GM12891 (cell line): Measurements from ENCODE around the gene NIPAL4. TPM values are rescaled to one million over a fixed set of nuclear protein-coding genes. Genes with fewer than 3 reads are reported as not detected.
A peak's percentile ranks its signal among the peaks of the same experiment; 100 is the strongest.
"Not testable (repeated sequence)": the region's sequence is repeated elsewhere in the genome, so short reads cannot be mapped to it uniquely, and the experiment has no call there.

Experiments
- DNase-seq: peaks from one replicate; pipeline ENCODE4 v3.0.0; 2011; ENCODE audit warnings: low spot score; ENCODE audit not compliant: insufficient read length
- FAIRE-seq: peaks from 2 replicates; lab custom pipeline; 2011; peaks lifted over from hg19 to GRCh38; lab: Jason Lieb, UNC
- PAX5 ChIP-seq: IDR thresholded peaks from 2 replicates; pipeline ENCODE4 v1.6.1; 2011; ENCODE audit warnings: low read length, moderate library complexity, mild to moderate bottlenecking; ENCODE audit not compliant: insufficient read depth, severe bottlenecking
- POLR2A ChIP-seq: IDR thresholded peaks from 2 replicates; pipeline ENCODE4 v1.6.1; 2011; ENCODE audit warnings: low read depth, low read length, control low read depth
- POLR2AphosphoS5 ChIP-seq: IDR thresholded peaks from 2 replicates; pipeline ENCODE4 v1.6.1; 2011; ENCODE audit warnings: low read depth, low read length, control low read depth
- POU2F2 ChIP-seq: IDR thresholded peaks from 2 replicates; pipeline ENCODE4 v1.6.1; 2011; ENCODE audit warnings: low read depth, mild to moderate bottlenecking, control low read depth, low read length, moderate library complexity
- SPI1 ChIP-seq: IDR thresholded peaks from 2 replicates; pipeline ENCODE4 v1.6.1; 2011; ENCODE audit warnings: low read depth, low read length, control low read depth
- TAF1 ChIP-seq: IDR thresholded peaks from 2 replicates; pipeline ENCODE4 v1.6.1; 2011; ENCODE audit warnings: low read depth, low read length, control low read depth
- polyA plus RNA-seq: library from polyadenylated mRNA; unstranded; fragments of >200 nt; gene quantifications from one replicate; pipeline ENCODE4 v1.2.1, GENCODE V29; 2012; ENCODE audit warnings: low read depth, missing spikeins, inconsistent platforms; ENCODE audit not compliant: missing spikeins

The NIPAL4 gene
- polyA plus RNA-seq: 1.2 TPM

GRCh38 chr5:157459715-157460599, at the start of gene NIPAL4:
TSS of gene NIPAL4 (plus strand) at chr5:157460213. CDS start at chr5:157460321, 108 bp downstream.
- TF ChIP-seq POLR2A (no peak), PAX5 (no peak), TAF1 (no peak), POLR2AphosphoS5 (no peak), POU2F2 (no peak), SPI1 (no peak)
- DNase-seq: peak; percentile 41
- FAIRE-seq: peak; percentile 5

- FAIRE-seq (no peak), DNase-seq (no peak)
- TF ChIP-seq TAF1 (no peak), SPI1 (no peak), PAX5 (no peak), POU2F2 (no peak), POLR2AphosphoS5 (no peak), POLR2A (no peak)
Measured at GRCh38 chr5:157415838-157416237, 44.2 kb upstream of the NIPAL4 start.

GRCh38 chr5:157419521-157419920, 40.5 kb upstream of the NIPAL4 start:
- not testable (repeated sequence) for DNase-seq, FAIRE-seq

- not testable (repeated sequence) for DNase-seq, FAIRE-seq
Measured at GRCh38 chr5:157429920-157430319, 30.1 kb upstream of the NIPAL4 start.

- FAIRE-seq (peak; percentile 85), DNase-seq (no peak)
- TF ChIP-seq PAX5: no peak
- TF ChIP-seq POLR2A: no peak
- no peak for TF ChIP-seq TAF1
- no peak for TF ChIP-seq POLR2AphosphoS5
- no peak for TF ChIP-seq POU2F2
- no peak for TF ChIP-seq SPI1
Measured at GRCh38 chr5:157431544-157432200, 28.3 kb upstream of the NIPAL4 start.

GRCh38 chr5:157434096-157434495, 25.9 kb upstream of the NIPAL4 start:
- TF ChIP-seq TAF1 (no peak), POU2F2 (no peak), PAX5 (no peak), POLR2A (no peak), SPI1 (no peak), POLR2AphosphoS5 (no peak)
- FAIRE-seq (no peak), DNase-seq (no peak)

GRCh38 chr5:157443041-157443549, 16.9 kb upstream of the NIPAL4 start:
- FAIRE-seq (no peak), DNase-seq (no peak)
- TF ChIP-seq POLR2AphosphoS5 (no peak), PAX5 (no peak), TAF1 (no peak), SPI1 (no peak), POU2F2 (no peak), POLR2A (no peak)

GRCh38 chr5:157444224-157444623, 15.8 kb upstream of the NIPAL4 start:
- TF ChIP-seq POU2F2: no peak
- no peak for TF ChIP-seq SPI1
- TF ChIP-seq POLR2A: no peak
- TF ChIP-seq PAX5: no peak
- TF ChIP-seq TAF1: no peak
- TF ChIP-seq POLR2AphosphoS5: no peak
- FAIRE-seq (no peak), DNase-seq (no peak)

- FAIRE-seq: no peak
- DNase-seq: no peak
- TF ChIP-seq SPI1: no peak
- TF ChIP-seq POLR2AphosphoS5: no peak
- no peak for TF ChIP-seq TAF1
- TF ChIP-seq POU2F2: no peak
- TF ChIP-seq POLR2A: no peak
- no peak for TF ChIP-seq PAX5
Measured at GRCh38 chr5:157445745-157446411, 14.1 kb upstream of the NIPAL4 start.
